ENCODE data around the gene GLOD5. TPM values are rescaled to one million over a fixed set of nuclear protein-coding genes. Genes with fewer than 3 reads are reported as not detected.

The GLOD5 gene
- total and polyA plus RNA-seq, 9 of the 15 experiments (the other 6 are each of a cell fraction or from before 2014, with no cell fraction given): 0.27 to 4.4 (median 2.2) TPM

DNA sequence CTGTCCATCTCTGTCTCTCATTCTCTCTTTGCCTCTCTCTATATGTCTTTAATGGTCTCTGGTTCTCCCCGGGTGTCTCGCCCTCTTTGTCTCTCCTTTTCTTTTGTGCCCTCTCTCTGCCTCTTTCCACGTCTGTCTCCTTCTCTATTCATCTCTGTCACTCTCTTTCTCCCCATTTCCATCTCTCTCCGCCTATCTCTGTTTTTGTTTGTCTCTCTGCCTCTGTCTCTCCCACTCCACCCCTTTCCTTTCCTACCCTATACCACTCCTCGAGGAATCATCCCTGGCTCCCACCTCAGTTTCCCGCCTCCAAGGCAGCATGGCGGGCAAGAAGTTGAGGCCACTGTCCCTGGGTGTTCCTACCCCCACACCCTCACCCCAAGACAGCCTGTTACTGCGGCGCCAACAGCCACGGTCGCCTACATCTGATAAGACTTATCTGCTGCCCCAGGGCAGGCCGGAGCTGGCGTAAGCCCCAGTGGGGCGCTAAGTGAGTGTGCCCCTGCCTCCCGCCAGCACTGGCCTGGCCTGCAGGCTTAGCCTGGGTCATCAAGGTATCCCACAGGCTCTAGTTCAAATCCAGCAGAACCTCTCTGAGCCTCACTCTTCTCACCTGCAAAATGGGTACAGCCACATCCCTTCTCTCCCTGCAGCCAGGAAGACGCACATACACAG lies 24.1 kb downstream of the GLOD5 start (continued):
- TF ChIP-seq, protein P1, sequence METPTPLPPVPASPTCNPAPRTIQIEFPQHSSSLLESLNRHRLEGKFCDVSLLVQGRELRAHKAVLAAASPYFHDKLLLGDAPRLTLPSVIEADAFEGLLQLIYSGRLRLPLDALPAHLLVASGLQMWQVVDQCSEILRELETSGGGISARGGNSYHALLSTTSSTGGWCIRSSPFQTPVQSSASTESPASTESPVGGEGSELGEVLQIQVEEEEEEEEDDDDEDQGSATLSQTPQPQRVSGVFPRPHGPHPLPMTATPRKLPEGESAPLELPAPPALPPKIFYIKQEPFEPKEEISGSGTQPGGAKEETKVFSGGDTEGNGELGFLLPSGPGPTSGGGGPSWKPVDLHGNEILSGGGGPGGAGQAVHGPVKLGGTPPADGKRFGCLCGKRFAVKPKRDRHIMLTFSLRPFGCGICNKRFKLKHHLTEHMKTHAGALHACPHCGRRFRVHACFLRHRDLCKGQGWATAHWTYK (CRISPR knock-in tag; IDR thresholded peaks at IDR 0.05): peak; percentile 65; the same call in 1 of the 2 replicates
- no peak for TF ChIP-seq YBX1 (IDR thresholded peaks at IDR 0.05)
- peak; percentile 64; the same call in 1 of the 2 replicates for TF ChIP-seq NFRKB (IDR thresholded peaks at IDR 0.05; ENCODE audit: low read depth)
- TF ChIP-seq NFE2L1 (tag; IDR thresholded peaks at IDR 0.05; ENCODE audit: borderline replicate concordance, low read depth): no peak
- TF ChIP-seq SOX6 (IDR thresholded peaks at IDR 0.05): peak; percentile 54; the same call in 1 of the 2 replicates
- TF ChIP-seq, protein P2, sequence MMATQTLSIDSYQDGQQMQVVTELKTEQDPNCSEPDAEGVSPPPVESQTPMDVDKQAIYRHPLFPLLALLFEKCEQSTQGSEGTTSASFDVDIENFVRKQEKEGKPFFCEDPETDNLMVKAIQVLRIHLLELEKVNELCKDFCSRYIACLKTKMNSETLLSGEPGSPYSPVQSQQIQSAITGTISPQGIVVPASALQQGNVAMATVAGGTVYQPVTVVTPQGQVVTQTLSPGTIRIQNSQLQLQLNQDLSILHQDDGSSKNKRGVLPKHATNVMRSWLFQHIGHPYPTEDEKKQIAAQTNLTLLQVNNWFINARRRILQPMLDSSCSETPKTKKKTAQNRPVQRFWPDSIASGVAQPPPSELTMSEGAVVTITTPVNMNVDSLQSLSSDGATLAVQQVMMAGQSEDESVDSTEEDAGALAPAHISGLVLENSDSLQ (IDR thresholded peaks at IDR 0.05): peak; percentile 81
- no peak for TF ChIP-seq NFATC3 (IDR thresholded peaks at IDR 0.05)
- peak; percentile 99 for TF ChIP-seq BCOR (IDR thresholded peaks at IDR 0.05)
- TF ChIP-seq, protein P3, sequence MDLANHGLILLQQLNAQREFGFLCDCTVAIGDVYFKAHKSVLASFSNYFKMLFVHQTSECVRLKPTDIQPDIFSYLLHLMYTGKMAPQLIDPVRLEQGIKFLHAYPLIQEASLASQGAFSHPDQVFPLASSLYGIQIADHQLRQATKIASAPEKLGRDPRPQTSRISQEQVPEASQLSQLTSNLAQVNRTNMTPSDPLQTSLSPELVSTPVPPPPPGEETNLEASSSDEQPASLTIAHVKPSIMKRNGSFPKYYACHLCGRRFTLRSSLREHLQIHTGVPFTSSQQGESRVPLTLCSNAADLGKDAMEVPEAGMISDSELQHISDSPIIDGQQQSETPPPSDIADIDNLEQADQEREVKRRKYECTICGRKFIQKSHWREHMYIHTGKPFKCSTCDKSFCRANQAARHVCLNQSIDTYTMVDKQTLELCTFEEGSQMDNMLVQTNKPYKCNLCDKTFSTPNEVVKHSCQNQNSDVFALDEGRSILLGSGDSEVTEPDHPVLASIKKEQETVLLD (IDR thresholded peaks at IDR 0.05): peak; percentile 74
- no peak for TF ChIP-seq ZFP30 (CRISPR knock-in tag; IDR thresholded peaks at IDR 0.05; ENCODE audit: borderline replicate concordance)
- TF ChIP-seq RCOR1 (IDR thresholded peaks at IDR 0.05; ENCODE audit: borderline replicate concordance in 1 of 2, low read depth in 2 of 2, low read length in 2 of 2): peak; percentile 86 to 98; a peak in 3 of 4 replicates
- TF ChIP-seq, protein P4, sequence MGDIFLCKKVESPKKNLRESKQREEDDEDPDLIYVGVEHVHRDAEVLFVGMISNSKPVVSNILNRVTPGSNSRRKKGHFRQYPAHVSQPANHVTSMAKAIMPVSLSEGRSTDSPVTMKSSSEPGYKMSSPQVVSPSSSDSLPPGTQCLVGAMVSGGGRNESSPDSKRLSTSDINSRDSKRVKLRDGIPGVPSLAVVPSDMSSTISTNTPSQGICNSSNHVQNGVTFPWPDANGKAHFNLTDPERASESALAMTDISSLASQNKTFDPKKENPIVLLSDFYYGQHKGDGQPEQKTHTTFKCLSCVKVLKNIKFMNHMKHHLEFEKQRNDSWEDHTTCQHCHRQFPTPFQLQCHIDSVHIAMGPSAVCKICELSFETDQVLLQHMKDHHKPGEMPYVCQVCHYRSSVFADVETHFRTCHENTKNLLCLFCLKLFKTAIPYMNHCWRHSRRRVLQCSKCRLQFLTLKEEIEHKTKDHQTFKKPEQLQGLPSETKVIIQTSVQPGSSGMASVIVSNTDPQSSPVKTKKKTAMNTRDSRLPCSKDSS (IDR thresholded peaks at IDR 0.05; ENCODE audit: low read depth, partially characterized antibody): no peak
- TF ChIP-seq, protein P5, sequence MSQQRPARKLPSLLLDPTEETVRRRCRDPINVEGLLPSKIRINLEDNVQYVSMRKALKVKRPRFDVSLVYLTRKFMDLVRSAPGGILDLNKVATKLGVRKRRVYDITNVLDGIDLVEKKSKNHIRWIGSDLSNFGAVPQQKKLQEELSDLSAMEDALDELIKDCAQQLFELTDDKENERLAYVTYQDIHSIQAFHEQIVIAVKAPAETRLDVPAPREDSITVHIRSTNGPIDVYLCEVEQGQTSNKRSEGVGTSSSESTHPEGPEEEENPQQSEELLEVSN (IDR thresholded peaks at IDR 0.05; ENCODE audit: borderline replicate concordance in 1 of 2, extremely low read depth in 1 of 2, insufficient read depth in 1 of 2, insufficient read length in 1 of 2, low read depth in 1 of 2, low read length in 1 of 2, poor library complexity in 1 of 2, severe bottlenecking in 1 of 2): peak; percentile 57 to 88
- TF ChIP-seq ZSCAN32 (CRISPR knock-in tag; IDR thresholded peaks at IDR 0.05): no peak
- no peak for TF ChIP-seq ZNF699 (CRISPR knock-in tag; IDR thresholded peaks at IDR 0.05; ENCODE audit: insufficient replicate concordance)
